H1 (cell line): ENCODE measurements around the gene XRN2.

Experiments
- BACH1 ChIP-seq: IDR thresholded peaks from 2 replicates; pipeline ENCODE4 v1.6.1; 2012; ENCODE audit warnings: low read length, improper control_type of control experiment
- EZH2 ChIP-seq: fragments of 200-600 bp; sonication (generic); IDR thresholded peaks from 2 replicates; pipeline ENCODE4 v1.7.1; 2012; ENCODE audit warnings: low read depth, mild to moderate bottlenecking, moderate library complexity, low read length, inconsistent platforms; ENCODE audit not compliant: severe bottlenecking
- HDAC6 ChIP-seq: IDR thresholded peaks from one replicate; pipeline ENCODE4 v1.7.1; 2012; ENCODE audit warnings: low read depth, mild to moderate bottlenecking, inconsistent platforms, low read length, moderate library complexity
- POLR2A ChIP-seq, 2 experiments: IDR thresholded peaks; 1 replicate in 1 of 2; 2 replicates in 1 of 2; pipeline ENCODE4 v1.6.1; 2011; ENCODE audit warnings: low read depth in 2 of 2, low read length in 2 of 2, mild to moderate bottlenecking in 2 of 2; ENCODE audit errors: control extremely low read depth in 1 of 2
- POLR2AphosphoS5 ChIP-seq: IDR thresholded peaks from 2 replicates; pipeline ENCODE4 v1.6.1; 2011; ENCODE audit warnings: low read depth, low read length
- RAD21 ChIP-seq, 2 experiments: IDR thresholded peaks in 1 of 2; conservative IDR thresholded peaks in 1 of 2; 2 replicates each; pipeline ENCODE4 v1.6.1; 2011; ENCODE audit warnings: low read depth in 2 of 2, low read length in 2 of 2, improper control_type of control experiment in 1 of 2, inconsistent platforms in 1 of 2, mild to moderate bottlenecking in 1 of 2, moderate library complexity in 1 of 2
- SRF ChIP-seq: IDR thresholded peaks from 2 replicates; pipeline ENCODE4 v1.6.1; 2011; ENCODE audit warnings: mild to moderate bottlenecking, low read depth, low read length, moderate library complexity
- ZNF274 ChIP-seq: IDR thresholded peaks from 2 replicates; pipeline ENCODE4 v1.7.0; 2012; ENCODE audit warnings: low read length, borderline replicate concordance; ENCODE audit errors: extremely low read depth
- TF ChIP-seq, protein P1 (sequence below), 3 experiments: IDR thresholded peaks; 1 replicate in 2 of 3; 2 replicates in 1 of 3; pipeline versions ENCODE4 v1.5.1 to v1.6.1; 2011; ENCODE audit warnings: low read length in 3 of 3, mild to moderate bottlenecking in 3 of 3, inconsistent platforms in 2 of 3, low read depth in 1 of 3, moderate library complexity in 1 of 3; ENCODE audit not compliant: insufficient read depth in 1 of 3; ENCODE audit errors: control extremely low read depth in 1 of 3

DNA sequence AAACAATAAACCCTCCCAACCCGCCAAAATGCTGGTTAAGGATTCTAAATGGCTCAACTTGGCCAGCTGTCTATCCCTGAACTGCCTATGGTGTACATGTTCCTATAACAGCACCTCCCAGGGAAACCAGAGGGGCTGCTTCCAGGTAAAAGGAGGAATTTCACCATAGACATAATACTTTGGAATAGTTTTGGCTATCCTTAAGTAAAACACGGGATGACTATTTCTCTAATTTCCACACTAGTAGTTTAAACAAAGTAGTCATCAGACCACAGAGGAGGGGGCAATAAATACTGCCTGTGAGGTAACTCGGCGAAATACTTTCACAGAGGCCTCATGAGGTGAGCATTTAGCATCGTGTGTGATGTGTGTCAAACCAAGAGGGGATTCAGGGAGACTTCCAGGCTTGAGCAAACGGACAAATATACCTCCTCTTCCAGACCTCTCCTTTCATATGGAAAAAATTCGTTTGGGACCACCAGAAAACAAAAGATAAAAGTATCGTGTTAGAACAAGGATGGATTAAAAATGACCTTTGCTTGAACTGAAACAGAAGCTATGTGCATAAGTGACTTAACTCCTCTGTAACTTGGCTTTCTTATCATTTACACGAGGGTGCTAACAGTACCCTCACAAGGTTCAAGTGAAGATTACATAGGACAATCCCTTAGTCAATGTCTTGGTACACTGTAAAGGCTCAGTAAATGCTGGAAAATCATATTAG, 1.0 kb upstream of the XRN2 start:
- TF ChIP-seq POLR2A (IDR thresholded peaks at IDR 0.05; ENCODE audit: control extremely low read depth in 1 of 2, low read depth in 2 of 2, low read length in 2 of 2) (no peak), EZH2 (no peak), ZNF274 (no peak), SRF (no peak), BACH1 (no peak), POLR2AphosphoS5 (no peak), RAD21 (IDR thresholded peaks at IDR 0.05 in 1 of 2, conservative IDR thresholded peaks at IDR 0.05 in 1 of 2; ENCODE audit: low read depth in 2 of 2, low read length in 2 of 2) (no peak), HDAC6 (no peak)
- TF ChIP-seq, protein P1, sequence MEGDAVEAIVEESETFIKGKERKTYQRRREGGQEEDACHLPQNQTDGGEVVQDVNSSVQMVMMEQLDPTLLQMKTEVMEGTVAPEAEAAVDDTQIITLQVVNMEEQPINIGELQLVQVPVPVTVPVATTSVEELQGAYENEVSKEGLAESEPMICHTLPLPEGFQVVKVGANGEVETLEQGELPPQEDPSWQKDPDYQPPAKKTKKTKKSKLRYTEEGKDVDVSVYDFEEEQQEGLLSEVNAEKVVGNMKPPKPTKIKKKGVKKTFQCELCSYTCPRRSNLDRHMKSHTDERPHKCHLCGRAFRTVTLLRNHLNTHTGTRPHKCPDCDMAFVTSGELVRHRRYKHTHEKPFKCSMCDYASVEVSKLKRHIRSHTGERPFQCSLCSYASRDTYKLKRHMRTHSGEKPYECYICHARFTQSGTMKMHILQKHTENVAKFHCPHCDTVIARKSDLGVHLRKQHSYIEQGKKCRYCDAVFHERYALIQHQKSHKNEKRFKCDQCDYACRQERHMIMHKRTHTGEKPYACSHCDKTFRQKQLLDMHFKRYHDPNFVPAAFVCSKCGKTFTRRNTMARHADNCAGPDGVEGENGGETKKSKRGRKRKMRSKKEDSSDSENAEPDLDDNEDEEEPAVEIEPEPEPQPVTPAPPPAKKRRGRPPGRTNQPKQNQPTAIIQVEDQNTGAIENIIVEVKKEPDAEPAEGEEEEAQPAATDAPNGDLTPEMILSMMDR (IDR thresholded peaks at IDR 0.05; ENCODE audit: control extremely low read depth in 1 of 3, insufficient read depth in 1 of 3, low read depth in 1 of 3, low read length in 3 of 3): no peak
